HL-60 (cell line): ENCODE data around the gene RFLNA.

Source experiments
- DNase-seq, 2 experiments: peaks; one replicate each; pipeline ENCODE4 v3.0.0-alpha.2; 2010 to 2020; ENCODE audit warnings: low read depth in 1 of 2, low spot score in 1 of 2
- H3K27ac ChIP-seq: fragments of 250-450 bp; sonication (Bioruptor Pico); replicated peaks from 2 replicates; pipeline ENCODE4 v1.5.1; 2020; ENCODE audit warnings: mild to moderate bottlenecking, moderate library complexity
- H3K27me3 ChIP-seq: fragments of 250-450 bp; sonication (Bioruptor Pico); 2 replicates; pipeline ENCODE4 v1.5.1; 2021; ENCODE audit warnings: mild to moderate bottlenecking, moderate library complexity; ENCODE audit not compliant: insufficient read depth, poor library complexity, severe bottlenecking
- H3K4me3 ChIP-seq: replicated peaks from 2 replicates; pipeline ENCODE4 v1.5.1; 2011; ENCODE audit warnings: mild to moderate bottlenecking, control low read depth, low read length; ENCODE audit not compliant: insufficient read depth
- CTCF ChIP-seq: IDR thresholded peaks from one replicate; pipeline ENCODE4 v1.5.1; 2011; ENCODE audit warnings: low read length, control low read depth, inconsistent platforms; ENCODE audit not compliant: insufficient read depth
- GABPA ChIP-seq: IDR thresholded peaks from 2 replicates; pipeline ENCODE4 v1.6.1; 2012; ENCODE audit warnings: low read depth
- POLR2AphosphoS5 ChIP-seq: IDR thresholded peaks from 2 replicates; pipeline ENCODE4 v1.6.1; 2012; ENCODE audit warnings: low read depth
- REST ChIP-seq: IDR thresholded peaks from 2 replicates; pipeline ENCODE4 v1.6.1; 2012; ENCODE audit warnings: low read depth; ENCODE audit not compliant: insufficient replicate concordance
- SPI1 ChIP-seq: IDR thresholded peaks from 2 replicates; pipeline ENCODE4 v1.6.1; 2012; ENCODE audit warnings: low read depth, mild to moderate bottlenecking, borderline replicate concordance

RFLNA gene

GRCh38 chr12:124293286-124294003 is 1.4 kb upstream of the RFLNA start:
- no peak for TF ChIP-seq GABPA
- TF ChIP-seq REST = no peak
- no peak for TF ChIP-seq POLR2AphosphoS5
- no peak for TF ChIP-seq SPI1
- peaks cover 21% of the 10 kb centered on the region for H3K27me3 ChIP-seq
- no peak overlapping the region for H3K4me3 ChIP-seq
- DNase-seq = no peak
- no peak overlapping the region for H3K27ac ChIP-seq

GRCh38 chr12:124295431-124296058 is 652 bp downstream of the RFLNA start:
- no peak for DNase-seq
- Histone ChIP-seq H3K27ac (no peak overlapping the region), H3K27me3 (peaks cover 21% of the 10 kb centered on the region), H3K4me3 (no peak overlapping the region)
- TF ChIP-seq REST (no peak), GABPA (no peak), POLR2AphosphoS5 (no peak), CTCF (no peak), SPI1 (no peak)

GRCh38 chr12:124296295-124296915 is 1.5 kb downstream of the RFLNA start:
- no peak overlapping the region for H3K27ac ChIP-seq
- no peak for TF ChIP-seq SPI1
- no peak for TF ChIP-seq POLR2AphosphoS5
- TF ChIP-seq GABPA = no peak
- TF ChIP-seq CTCF = no peak
- TF ChIP-seq REST = no peak
- no peak for DNase-seq
- H3K4me3 ChIP-seq = no peak overlapping the region
- H3K27me3 ChIP-seq = peaks cover 21% of the 10 kb centered on the region
